DOHH2 (cell line): Measurements from ENCODE around the gene HDAC4.

ENCODE experiments used
- H3F3A ChIP-seq: fragments of 200-600 bp; sonication (generic), shearing (Covaris generic); 2 replicates; pipeline ENCODE4 v1.6.0; 2016; ENCODE audit warnings: antibody characterized with exemption, mild to moderate bottlenecking; ENCODE audit not compliant: control insufficient read depth, insufficient read depth
- H3K27ac ChIP-seq: fragments of 200-600 bp; sonication (generic); 2 replicates; pipeline ENCODE4 v1.5.1; 2014; ENCODE audit warnings: low read depth, mild to moderate bottlenecking, low read length, moderate library complexity
- H3K27me3 ChIP-seq: fragments of 200-600 bp; sonication (generic); 2 replicates; pipeline ENCODE4 v1.6.1; 2014; ENCODE audit warnings: mild to moderate bottlenecking, low read length, mixed read lengths; ENCODE audit not compliant: control insufficient read depth
- H3K36me3 ChIP-seq: fragments of 200-600 bp; sonication (generic); 2 replicates; pipeline ENCODE4 v1.6.1; 2014; ENCODE audit warnings: mild to moderate bottlenecking, low read length, moderate library complexity, mixed read lengths; ENCODE audit not compliant: control insufficient read depth
- H3K4me1 ChIP-seq: fragments of 200-600 bp; sonication (generic); 2 replicates; pipeline ENCODE4 v1.6.1; 2014; ENCODE audit warnings: mild to moderate bottlenecking, low read length, mixed read lengths; ENCODE audit not compliant: control insufficient read depth
- H3K4me2 ChIP-seq: fragments of 200-600 bp; sonication (generic); 2 replicates; pipeline ENCODE4 v1.6.0; 2014; ENCODE audit warnings: mild to moderate bottlenecking, low read length, moderate library complexity
- H3K4me3 ChIP-seq: fragments of 200-600 bp; sonication (generic); 2 replicates; pipeline ENCODE4 v1.5.1; 2014; ENCODE audit warnings: mild to moderate bottlenecking, low read length, mixed read lengths
- H3K79me2 ChIP-seq: fragments of 200-600 bp; sonication (generic); 2 replicates; pipeline ENCODE4 v1.6.1; 2014; ENCODE audit warnings: mild to moderate bottlenecking, low read length, mixed read lengths; ENCODE audit not compliant: control insufficient read depth
- H3K9me2 ChIP-seq: fragments of 200-600 bp; sonication (generic); replicated peaks from 2 replicates; pipeline ENCODE4 v1.6.1; 2014; ENCODE audit warnings: mild to moderate bottlenecking, low read length, mixed read lengths; ENCODE audit not compliant: control insufficient read depth
- H3K9me3 ChIP-seq: fragments of 200-600 bp; sonication (generic); 2 replicates; pipeline ENCODE4 v1.6.1; 2014; ENCODE audit warnings: antibody characterized with exemption, low read length, mixed read lengths; ENCODE audit not compliant: control insufficient read depth, insufficient read depth
- H4K20me1 ChIP-seq: fragments of 200-600 bp; sonication (generic); 2 replicates; pipeline ENCODE4 v1.6.0; 2014; ENCODE audit warnings: low read depth, mild to moderate bottlenecking, antibody characterized with exemption, low read length, moderate library complexity; ENCODE audit not compliant: control insufficient read depth, insufficient read depth
- EZH2phosphoT487 ChIP-seq: fragments of 200-600 bp; sonication (generic); IDR thresholded peaks from 2 replicates; pipeline ENCODE4 v1.6.1; 2017; ENCODE audit warnings: borderline replicate concordance, mild to moderate bottlenecking, antibody characterized with exemption, low read length, moderate library complexity, mixed read lengths
- TF ChIP-seq, protein P1 (sequence below): fragments of 200-600 bp; sonication (generic); IDR thresholded peaks from one replicate; pipeline ENCODE4 v1.5.1; 2014; ENCODE audit warnings: antibody characterized with exemption, mild to moderate bottlenecking, low read depth, low read length; ENCODE audit not compliant: poor library complexity, severe bottlenecking

HDAC4 gene

DNA sequence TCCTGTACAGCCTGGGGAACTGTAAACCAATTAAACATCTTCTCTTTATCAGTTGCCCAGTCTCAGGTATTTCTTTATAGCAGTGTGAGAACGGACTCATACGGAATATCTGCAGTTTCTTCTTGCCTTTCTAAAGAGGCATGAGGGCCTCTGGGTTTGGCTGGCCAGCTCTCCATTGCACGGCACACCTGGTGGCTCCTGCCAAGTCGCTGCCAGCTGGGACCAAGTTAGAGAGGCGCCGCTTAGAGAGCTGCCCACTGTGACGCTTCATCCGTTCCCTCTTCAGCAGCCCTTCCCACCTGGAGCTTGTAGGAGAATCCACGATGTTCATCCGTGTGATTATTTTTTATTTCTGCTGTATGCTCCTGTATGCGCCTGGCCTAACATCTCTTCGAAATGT is 357.5 kb downstream of the HDAC4 start:
- Histone ChIP-seq H3K27me3 (no peaks in the 10 kb centered on the region), H4K20me1 (no peaks in the 10 kb centered on the region), H3K36me3 (no peaks in the 10 kb centered on the region), H3K4me3 (no peak overlapping the region), H3K9me2 (no peaks in the 10 kb centered on the region), H3K4me2 (no peak overlapping the region), H3K79me2 (no peaks in the 10 kb centered on the region), H3K9me3 (no peaks in the 10 kb centered on the region), H3K4me1 (no peaks in the 10 kb centered on the region), H3F3A (no peaks in the 10 kb centered on the region), H3K27ac (no peak overlapping the region)
- TF ChIP-seq, protein P1, sequence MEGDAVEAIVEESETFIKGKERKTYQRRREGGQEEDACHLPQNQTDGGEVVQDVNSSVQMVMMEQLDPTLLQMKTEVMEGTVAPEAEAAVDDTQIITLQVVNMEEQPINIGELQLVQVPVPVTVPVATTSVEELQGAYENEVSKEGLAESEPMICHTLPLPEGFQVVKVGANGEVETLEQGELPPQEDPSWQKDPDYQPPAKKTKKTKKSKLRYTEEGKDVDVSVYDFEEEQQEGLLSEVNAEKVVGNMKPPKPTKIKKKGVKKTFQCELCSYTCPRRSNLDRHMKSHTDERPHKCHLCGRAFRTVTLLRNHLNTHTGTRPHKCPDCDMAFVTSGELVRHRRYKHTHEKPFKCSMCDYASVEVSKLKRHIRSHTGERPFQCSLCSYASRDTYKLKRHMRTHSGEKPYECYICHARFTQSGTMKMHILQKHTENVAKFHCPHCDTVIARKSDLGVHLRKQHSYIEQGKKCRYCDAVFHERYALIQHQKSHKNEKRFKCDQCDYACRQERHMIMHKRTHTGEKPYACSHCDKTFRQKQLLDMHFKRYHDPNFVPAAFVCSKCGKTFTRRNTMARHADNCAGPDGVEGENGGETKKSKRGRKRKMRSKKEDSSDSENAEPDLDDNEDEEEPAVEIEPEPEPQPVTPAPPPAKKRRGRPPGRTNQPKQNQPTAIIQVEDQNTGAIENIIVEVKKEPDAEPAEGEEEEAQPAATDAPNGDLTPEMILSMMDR, result no peak
- no peak for TF ChIP-seq EZH2phosphoT487

DNA sequence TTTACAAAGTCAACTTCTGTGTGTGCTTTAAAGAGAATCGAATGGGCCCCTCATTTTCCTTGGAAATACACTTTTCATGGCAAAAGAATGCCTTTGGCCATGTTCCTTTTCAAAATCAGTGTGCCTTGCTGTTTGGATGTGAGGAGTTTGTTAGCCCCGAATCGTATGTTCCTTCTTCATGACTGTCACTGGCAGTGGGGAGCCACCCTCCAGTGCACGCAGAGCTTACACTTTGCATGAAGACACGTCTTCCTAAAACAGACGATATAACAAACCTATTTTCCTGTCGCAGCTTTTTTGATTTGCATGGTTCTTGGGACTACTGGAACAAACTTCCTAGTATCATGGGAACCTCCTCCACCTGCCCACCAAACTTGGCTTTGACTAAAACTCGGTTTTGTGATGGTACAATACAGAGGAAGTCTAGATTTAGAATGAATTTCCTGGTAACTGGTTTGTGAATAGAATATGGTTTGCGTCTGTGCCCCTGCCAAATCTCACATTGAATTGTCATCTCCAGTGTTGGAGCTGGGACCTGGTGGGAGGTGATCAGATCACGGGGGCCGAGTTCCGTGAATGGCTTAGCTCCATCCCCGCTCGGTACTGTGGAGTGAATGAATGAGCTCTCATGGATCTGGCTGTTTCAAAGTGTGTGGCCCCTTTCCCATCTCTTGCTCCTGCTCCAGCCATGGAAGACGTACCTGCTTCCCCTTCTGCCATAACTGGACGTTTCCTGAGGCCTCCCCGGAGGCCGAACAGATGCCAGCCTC is 358.1 kb downstream of the HDAC4 start:
- no peaks in the 10 kb centered on the region for H3K9me2 ChIP-seq
- H3K4me1 ChIP-seq, result no peaks in the 10 kb centered on the region
- no peaks in the 10 kb centered on the region for H3K36me3 ChIP-seq
- TF ChIP-seq, protein P1, result no peak
- no peak for TF ChIP-seq EZH2phosphoT487
- H3K27me3 ChIP-seq, result no peaks in the 10 kb centered on the region
- H3K4me3 ChIP-seq, result no peak overlapping the region
- H3K9me3 ChIP-seq, result no peaks in the 10 kb centered on the region
- H3K27ac ChIP-seq, result no peak overlapping the region
- H3F3A ChIP-seq, result no peaks in the 10 kb centered on the region
- no peaks in the 10 kb centered on the region for H3K79me2 ChIP-seq
- no peak overlapping the region for H3K4me2 ChIP-seq
- H4K20me1 ChIP-seq, result no peaks in the 10 kb centered on the region

DNA sequence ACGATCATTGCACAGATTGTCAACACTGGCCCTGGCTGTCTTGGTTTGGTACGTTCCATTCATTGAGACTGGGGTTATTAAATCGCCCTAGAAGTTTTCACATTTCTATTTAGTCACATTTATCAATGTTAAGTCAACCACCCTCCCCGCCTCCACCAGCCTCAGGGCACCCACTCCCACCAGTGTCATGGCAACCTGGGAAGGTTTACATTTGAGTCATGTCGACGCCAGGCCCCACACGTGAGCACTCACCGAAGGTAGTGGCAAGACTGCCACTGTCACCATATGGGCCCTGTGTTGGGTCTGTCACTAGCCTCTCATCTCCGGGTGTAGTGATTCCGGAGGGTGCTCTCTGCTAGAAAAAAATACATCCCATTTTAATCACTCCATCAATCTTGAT is 358.8 kb downstream of the HDAC4 start:
- no peak for TF ChIP-seq EZH2phosphoT487
- TF ChIP-seq, protein P1, result no peak
- no peaks in the 10 kb centered on the region for H3F3A ChIP-seq
- H3K9me3 ChIP-seq, result no peaks in the 10 kb centered on the region
- H3K27me3 ChIP-seq, result no peaks in the 10 kb centered on the region
- H3K4me2 ChIP-seq, result no peak overlapping the region
- no peaks in the 10 kb centered on the region for H3K79me2 ChIP-seq
- H3K27ac ChIP-seq, result no peak overlapping the region
- H3K36me3 ChIP-seq, result no peaks in the 10 kb centered on the region
- H3K9me2 ChIP-seq, result no peaks in the 10 kb centered on the region
- no peaks in the 10 kb centered on the region for H4K20me1 ChIP-seq
- H3K4me1 ChIP-seq, result no peaks in the 10 kb centered on the region
- no peak overlapping the region for H3K4me3 ChIP-seq
